HG02885 (cell line): Measurements from ENCODE around the gene PACSIN1.

Source experiments
- ATAC-seq: cut with Tn5 transposase; IDR thresholded peaks from one replicate; pipeline ENCODE4 v1.9.1; 2021; ENCODE audit warnings: mild to moderate bottlenecking; ENCODE audit not compliant: unreplicated experiment, poor library complexity

PACSIN1 gene, protein sequence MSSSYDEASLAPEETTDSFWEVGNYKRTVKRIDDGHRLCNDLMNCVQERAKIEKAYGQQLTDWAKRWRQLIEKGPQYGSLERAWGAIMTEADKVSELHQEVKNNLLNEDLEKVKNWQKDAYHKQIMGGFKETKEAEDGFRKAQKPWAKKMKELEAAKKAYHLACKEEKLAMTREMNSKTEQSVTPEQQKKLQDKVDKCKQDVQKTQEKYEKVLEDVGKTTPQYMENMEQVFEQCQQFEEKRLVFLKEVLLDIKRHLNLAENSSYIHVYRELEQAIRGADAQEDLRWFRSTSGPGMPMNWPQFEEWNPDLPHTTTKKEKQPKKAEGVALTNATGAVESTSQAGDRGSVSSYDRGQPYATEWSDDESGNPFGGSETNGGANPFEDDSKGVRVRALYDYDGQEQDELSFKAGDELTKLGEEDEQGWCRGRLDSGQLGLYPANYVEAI

DNA sequence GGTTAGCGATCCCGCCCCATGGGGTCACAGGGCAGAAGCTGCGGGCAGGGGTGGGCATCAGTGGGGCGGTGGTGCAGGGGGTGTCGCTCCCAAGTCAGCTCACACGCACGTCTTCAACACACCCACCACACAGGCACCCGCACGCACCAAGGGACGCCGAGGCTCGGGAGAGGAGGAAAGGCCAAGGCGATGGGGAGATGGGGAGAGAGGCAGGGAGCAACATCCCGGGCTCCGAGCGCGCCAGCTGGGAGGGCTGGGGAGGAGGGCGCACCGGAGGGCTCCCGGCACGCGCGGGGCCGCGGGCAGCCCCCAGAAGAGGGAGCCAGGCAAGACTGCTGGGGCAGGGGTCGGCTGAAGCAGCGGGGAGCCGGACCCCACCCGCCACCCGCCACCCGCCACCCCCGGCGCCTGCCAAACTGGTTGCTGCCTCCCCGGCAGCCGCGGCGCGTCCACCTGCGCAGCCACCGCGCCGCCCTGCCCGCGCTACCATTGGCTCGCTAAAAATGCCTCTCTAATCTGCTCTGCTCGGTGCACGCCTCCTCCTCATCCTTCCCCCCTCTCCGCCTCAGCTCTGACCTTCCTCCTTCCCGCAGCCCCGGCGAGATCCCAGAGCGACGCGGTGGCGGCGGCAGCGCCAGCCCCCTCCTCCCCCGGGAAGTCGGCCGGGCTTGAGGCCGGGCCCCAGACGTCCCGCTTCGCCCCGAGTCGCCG is at the start of gene PACSIN1:
Gene PACSIN1 (plus strand): TSS at position 546 of the 711 bp plus-strand sequence. CDS start 60,230 bp downstream, outside the sequence.
- no peak for ATAC-seq

GRCh38 chr6:34416877-34417371 is 49.0 kb upstream of the PACSIN1 start:
- ATAC-seq: no peak

DNA sequence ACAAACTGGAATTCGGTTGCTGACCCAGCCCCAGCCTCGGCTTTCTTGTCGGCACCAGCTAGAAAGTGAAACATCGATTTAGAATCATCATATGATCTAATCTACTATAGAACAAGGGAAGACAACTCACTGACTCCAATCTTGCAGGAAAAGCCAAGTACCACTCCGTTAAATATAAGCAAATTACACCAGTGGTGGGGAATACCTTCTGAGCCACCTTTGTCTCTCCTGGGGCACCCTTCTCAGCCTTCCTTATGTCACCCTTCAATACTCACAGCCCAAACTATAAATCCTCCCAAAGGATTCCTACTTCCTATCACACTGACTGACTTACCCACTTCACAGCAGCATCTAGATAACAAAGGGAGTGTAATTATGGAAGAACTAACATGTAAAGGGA is 47.5 kb upstream of the PACSIN1 start:
- ATAC-seq: no peak

DNA sequence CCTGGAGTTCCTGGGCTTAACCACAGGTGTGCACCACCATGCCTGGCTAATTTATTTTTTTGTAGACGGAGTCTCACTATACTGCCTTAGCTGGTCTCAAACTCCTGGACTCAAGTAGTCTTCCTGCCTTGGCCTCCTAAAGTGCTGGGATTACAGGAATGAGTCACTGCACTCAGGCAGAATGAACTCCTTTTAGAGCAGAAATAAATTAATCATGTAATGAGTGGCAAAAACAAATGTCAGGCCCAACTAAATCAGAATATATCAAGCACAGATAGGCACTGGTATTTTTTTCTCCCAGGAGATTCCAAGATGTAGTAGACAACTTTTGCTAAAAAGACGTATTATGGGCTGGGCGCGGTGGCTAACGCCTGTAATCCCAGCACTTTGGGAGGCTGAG is 42.6 kb upstream of the PACSIN1 start:
- no peak for ATAC-seq

DNA sequence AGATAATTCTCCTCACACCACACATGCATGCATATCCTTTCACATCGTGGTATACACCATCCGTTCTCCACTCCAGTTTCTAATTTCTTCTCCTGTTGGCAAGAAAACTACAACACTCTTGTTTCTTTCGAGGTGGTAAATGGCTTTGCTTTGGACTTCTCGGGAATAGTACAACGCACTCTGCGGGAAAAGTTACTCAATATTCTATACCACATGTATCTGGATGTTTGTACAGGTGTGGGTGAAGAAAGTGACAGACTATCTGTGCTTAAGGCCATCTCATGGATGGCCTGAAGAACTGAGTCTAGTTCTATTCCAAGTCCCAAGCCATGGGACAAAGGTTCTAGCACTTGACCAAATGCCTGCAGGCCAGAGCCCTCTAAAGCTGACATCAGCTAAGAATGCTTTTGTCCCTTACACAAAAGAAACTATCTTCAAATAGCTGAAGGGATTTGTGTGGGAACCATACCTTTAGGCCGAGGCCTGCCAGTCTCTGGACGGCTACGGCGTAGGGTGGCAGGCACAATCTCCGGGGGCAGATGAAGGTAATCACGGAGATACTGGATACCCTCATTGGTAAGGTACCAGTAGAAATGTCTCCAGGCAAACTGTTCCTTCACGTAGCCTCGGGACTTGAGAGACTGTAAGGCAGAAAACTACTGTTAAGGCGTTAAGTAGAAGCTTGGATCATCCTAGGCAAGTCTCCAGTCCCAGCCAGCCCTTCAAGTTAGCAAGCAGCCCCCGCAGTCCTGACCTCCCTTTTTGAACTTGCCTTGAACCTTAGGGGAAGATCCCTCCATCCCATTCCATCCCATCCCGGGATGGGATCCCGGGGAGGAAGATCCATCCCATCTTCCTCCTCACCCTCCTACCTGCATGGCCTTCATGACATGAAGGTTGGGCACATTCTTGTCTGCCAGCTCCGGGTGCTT is 41.4 kb upstream of the PACSIN1 start:
- no peak for ATAC-seq

GRCh38 chr6:34425132-34425497 is 40.8 kb upstream of the PACSIN1 start:
- ATAC-seq: no peak

DNA sequence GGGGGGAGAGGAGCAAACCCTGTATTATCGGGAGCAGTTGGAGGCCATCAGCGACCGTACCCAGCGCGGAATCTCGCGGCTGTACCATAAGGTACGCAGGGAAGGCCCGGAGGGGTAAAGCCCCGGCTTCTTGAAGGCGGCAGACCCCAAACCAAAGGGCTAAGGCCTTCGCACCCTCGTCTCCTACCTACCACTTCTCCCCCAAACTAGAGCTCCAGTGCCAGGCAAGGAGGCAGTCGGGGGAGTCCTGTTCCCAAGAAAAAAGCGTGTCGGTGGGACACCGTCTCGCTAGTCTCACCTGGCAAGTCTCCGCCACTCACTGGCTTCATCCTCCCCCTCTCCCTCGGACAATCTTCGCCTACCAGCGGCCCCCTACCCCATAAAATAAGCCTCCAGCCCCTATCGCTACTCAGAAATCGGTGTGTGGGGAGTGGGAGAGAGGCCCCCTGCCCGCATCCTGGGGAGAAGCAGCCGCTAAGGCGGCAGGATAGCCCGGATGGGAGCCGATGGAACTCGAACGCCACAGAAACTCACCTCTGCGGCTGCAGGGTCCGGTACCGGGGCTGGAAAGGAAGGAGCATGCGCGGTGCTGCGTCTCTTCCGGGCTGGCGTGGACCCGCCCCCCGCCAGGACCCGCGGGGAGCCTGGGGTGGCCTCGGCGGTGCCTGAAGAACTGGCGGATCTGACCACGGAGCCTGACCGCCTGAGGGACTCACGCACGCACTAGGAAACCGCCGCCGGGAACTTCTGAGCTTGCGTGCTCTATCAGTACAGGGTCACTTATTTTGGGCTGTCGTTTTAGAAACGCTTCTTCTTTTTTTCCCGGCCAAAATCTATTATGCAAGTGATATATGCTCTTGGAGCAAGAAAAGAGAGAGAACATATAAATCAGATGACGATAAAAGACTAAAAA is 40.1 kb upstream of the PACSIN1 start, which contains the start of gene RPS10:
Gene RPS10 (minus strand): TSS at position 572 of the 913 bp plus-strand sequence. CDS start 848 bp downstream, outside the sequence.
- peak; percentile 85 for ATAC-seq

DNA sequence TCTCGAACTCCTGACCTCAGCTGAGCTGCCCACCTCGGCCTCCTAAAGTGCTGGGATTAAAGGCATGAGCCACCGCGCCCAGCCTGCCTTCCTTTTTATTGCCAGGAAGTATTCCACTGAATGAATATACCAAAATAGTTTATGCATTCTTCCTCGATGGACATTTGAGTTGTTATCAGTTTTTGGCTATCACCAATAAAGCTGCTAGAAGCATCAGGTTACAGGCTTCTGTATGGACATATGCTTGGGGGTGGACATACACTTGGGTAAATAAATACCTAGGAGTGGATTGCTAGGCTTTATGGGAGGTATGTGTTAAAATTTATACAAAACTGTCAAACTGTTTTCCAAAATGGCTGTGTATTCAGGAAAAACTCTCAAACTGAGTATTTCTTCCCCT is 30.0 kb upstream of the PACSIN1 start:
- ATAC-seq: no peak

GRCh38 chr6:34436803-34437643 is 28.9 kb upstream of the PACSIN1 start:
- ATAC-seq: no peak

- ATAC-seq: no peak
Observed at GRCh38 chr6:34437644-34437970, 28.3 kb upstream of the PACSIN1 start.

- ATAC-seq: no peak
Observed at GRCh38 chr6:34438705-34439104, 27.2 kb upstream of the PACSIN1 start.

- no peak for ATAC-seq
Observed at GRCh38 chr6:34439442-34439841, 26.4 kb upstream of the PACSIN1 start.

GRCh38 chr6:34441526-34441925 is 24.4 kb upstream of the PACSIN1 start:
- ATAC-seq: no peak

- no peak for ATAC-seq
Observed at GRCh38 chr6:34445313-34445860, 20.5 kb upstream of the PACSIN1 start.

DNA sequence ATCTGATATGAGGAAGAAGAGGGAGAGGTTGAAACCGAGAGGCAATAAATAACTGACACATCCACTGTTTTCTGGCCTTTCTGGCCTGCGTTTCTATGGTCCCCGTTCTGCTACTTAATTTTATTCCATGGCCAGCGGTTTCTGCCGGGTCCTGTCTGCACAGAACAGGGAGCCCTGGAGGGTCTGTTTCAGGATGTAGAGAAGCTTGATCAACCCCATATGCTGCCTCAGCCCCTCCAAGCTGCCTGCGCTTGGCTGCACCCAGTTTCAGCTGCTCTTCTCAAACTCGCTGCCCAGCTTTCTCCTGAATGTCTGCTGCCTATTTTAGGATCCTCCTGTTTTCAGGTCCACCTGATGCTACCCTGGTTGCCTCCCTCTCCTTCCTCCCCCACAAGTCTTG is 18.5 kb upstream of the PACSIN1 start:
- ATAC-seq: no peak

GRCh38 chr6:34447910-34448309 is 18.0 kb upstream of the PACSIN1 start:
- ATAC-seq: no peak

- no peak for ATAC-seq
Observed at GRCh38 chr6:34451192-34451591, 14.7 kb upstream of the PACSIN1 start.

DNA sequence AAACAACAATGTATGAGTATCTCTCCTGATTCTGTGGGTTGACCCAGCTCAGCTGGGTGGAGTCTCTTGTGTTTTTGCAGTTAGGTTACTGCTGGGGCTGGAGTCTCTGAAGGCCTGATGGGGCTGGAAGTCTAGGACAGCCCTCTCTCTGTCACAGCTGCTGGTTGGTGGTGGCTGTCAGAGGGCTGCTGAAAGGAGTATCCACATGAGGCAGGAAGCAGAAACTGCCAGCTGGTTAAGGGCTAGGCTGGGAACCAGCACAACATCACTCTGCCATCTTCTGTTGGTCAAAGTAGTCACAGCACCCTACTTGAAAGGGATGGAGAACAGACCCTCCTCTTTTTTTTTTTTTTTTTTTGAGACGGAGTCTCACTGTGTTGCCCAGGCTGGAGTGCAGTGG is 10.0 kb upstream of the PACSIN1 start:
- ATAC-seq: no peak
